ENCODE measurements around the gene ENAH. TPM values are rescaled to one million over a fixed set of nuclear protein-coding genes. Genes with fewer than 3 reads are reported as not detected.

Gene ENAH
- total and polyA plus RNA-seq, 7 experiments from 2014 or later: 0.08 to 0.42 (median 0.16) TPM; not detected in 4

GRCh38 chr1:225612287-225612686 lies 40.6 kb downstream of the ENAH start:
- DNase-seq: no peak
- intact Hi-C loops (cut with micrococcal nuclease): no loop called here
- H3K4me1 Mint-ChIP-seq: no peaks in the 10 kb centered on the region
- no peaks in the 10 kb centered on the region for H3K36me3 Mint-ChIP-seq
- H3K9me3 ChIP-seq (ENCODE audit: control insufficient read depth in 2 of 3, low read length in 3 of 3): no peaks in the 10 kb centered on the region
- no peak for ATAC-seq
- no peak overlapping the region for H3K4me3 ChIP-seq (ENCODE audit: low read length)
- H3K27ac ChIP-seq (ENCODE audit: low read depth, low read length): no peak overlapping the region
- POLR2A ChIA-PET: no interaction called here
- CTCF ChIA-PET: interaction anchor here (0.6 kb wide), 1 partner anchor 8 kb away, joined by 3 read pairs; no protein-coding TSS in a partner anchor
- no peaks in the 10 kb centered on the region for H3K9me3 Mint-ChIP-seq
- H3K27ac Mint-ChIP-seq: no peak overlapping the region
- no peaks in the 10 kb centered on the region for H3K36me3 ChIP-seq (ENCODE audit: control insufficient read depth in 2 of 3, insufficient read depth in 3 of 3, low read length in 3 of 3)
- no peaks in the 10 kb centered on the region for H3K27me3 ChIP-seq (ENCODE audit: control insufficient read depth in 2 of 2, insufficient read depth in 2 of 2, low read length in 2 of 2)
- H3K27me3 Mint-ChIP-seq: no peaks in the 10 kb centered on the region
- H3K4me1 ChIP-seq (ENCODE audit: control insufficient read depth in 2 of 2, insufficient read depth in 2 of 2, low read length in 2 of 2): no peaks in the 10 kb centered on the region
- H3K4me3 Mint-ChIP-seq: no peak overlapping the region

DNA sequence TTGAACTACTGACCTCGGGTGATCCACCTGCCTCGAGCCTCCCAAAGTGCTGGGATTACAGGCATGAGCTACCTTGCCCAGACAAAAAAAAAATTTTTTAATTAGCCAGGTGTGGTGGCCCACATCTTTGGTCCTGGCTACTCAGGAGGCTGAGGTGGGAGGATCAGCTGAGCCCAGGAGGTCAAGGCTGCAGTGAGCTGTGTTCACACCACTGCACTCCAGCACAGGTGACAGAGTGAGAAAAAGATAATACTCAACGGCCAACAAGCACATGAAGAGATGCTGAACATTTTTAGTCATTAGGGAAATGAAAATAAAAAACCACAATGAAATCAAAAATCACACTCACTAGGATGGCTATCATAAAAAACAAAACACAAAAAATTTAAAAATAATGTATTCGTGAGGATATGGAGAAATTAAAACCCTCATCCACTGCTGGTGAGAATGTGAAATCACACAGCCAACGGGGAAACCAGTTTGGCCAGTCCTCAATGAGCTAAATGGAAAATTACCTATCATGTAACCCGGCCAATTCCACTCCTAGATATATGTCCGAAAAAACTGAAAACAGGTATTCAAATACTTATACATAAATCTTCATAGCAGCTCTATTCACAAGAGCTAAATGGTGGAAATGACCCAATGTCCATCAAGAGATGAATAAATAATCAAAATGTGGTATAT lies 41.2 kb downstream of the ENAH start:
- H3K9me3 ChIP-seq (ENCODE audit: control insufficient read depth in 2 of 3, low read length in 3 of 3): no peaks in the 10 kb centered on the region
- Mint-ChIP-seq H3K36me3 (no peaks in the 10 kb centered on the region), H3K27ac (no peak overlapping the region), H3K4me1 (no peaks in the 10 kb centered on the region), H3K9me3 (no peaks in the 10 kb centered on the region), H3K27me3 (no peaks in the 10 kb centered on the region), H3K4me3 (no peak overlapping the region)
- no peak for DNase-seq
- ChIA-PET POLR2A (no interaction called here), CTCF (no interaction called here)
- H3K27me3 ChIP-seq (ENCODE audit: control insufficient read depth in 2 of 2, insufficient read depth in 2 of 2, low read length in 2 of 2): no peaks in the 10 kb centered on the region
- no peak for ATAC-seq
- no peak overlapping the region for H3K27ac ChIP-seq (ENCODE audit: low read depth, low read length)
- H3K4me3 ChIP-seq (ENCODE audit: low read length): no peak overlapping the region
- no peaks in the 10 kb centered on the region for H3K4me1 ChIP-seq (ENCODE audit: control insufficient read depth in 2 of 2, insufficient read depth in 2 of 2, low read length in 2 of 2)
- intact Hi-C loops (cut with micrococcal nuclease): no loop called here
- H3K36me3 ChIP-seq (ENCODE audit: control insufficient read depth in 2 of 3, insufficient read depth in 3 of 3, low read length in 3 of 3): no peaks in the 10 kb centered on the region

GRCh38 chr1:225610539-225610938 lies 42.4 kb downstream of the ENAH start:
- ChIA-PET POLR2A (interaction anchor here (1.0 kb wide), 1 partner anchor 9 kb away, joined by 3 read pairs; no protein-coding TSS in a partner anchor), CTCF (no interaction called here)
- Histone ChIP-seq H3K27me3 (ENCODE audit: control insufficient read depth in 2 of 2, insufficient read depth in 2 of 2, low read length in 2 of 2) (no peaks in the 10 kb centered on the region), H3K27ac (ENCODE audit: low read depth, low read length) (no peak overlapping the region), H3K4me3 (ENCODE audit: low read length) (no peak overlapping the region), H3K36me3 (ENCODE audit: control insufficient read depth in 2 of 3, insufficient read depth in 3 of 3, low read length in 3 of 3) (no peaks in the 10 kb centered on the region), H3K4me1 (ENCODE audit: control insufficient read depth in 2 of 2, insufficient read depth in 2 of 2, low read length in 2 of 2) (no peaks in the 10 kb centered on the region), H3K9me3 (ENCODE audit: control insufficient read depth in 2 of 3, low read length in 3 of 3) (no peaks in the 10 kb centered on the region)
- DNase-seq: no peak
- ATAC-seq: no peak
- no peaks in the 10 kb centered on the region for H3K9me3 Mint-ChIP-seq
- no peaks in the 10 kb centered on the region for H3K4me1 Mint-ChIP-seq
- no peaks in the 10 kb centered on the region for H3K27me3 Mint-ChIP-seq
- no peaks in the 10 kb centered on the region for H3K36me3 Mint-ChIP-seq
- no peak overlapping the region for H3K4me3 Mint-ChIP-seq
- H3K27ac Mint-ChIP-seq: no peak overlapping the region
- intact Hi-C loops (cut with micrococcal nuclease): no loop called here

- H3K36me3 ChIP-seq (ENCODE audit: control insufficient read depth in 2 of 3, insufficient read depth in 3 of 3, low read length in 3 of 3): no peaks in the 10 kb centered on the region
- ATAC-seq (no peak), DNase-seq (no peak)
- H3K9me3 ChIP-seq (ENCODE audit: control insufficient read depth in 2 of 3, low read length in 3 of 3): no peaks in the 10 kb centered on the region
- ChIA-PET POLR2A (no interaction called here), CTCF (no interaction called here)
- no peak overlapping the region for H3K27ac ChIP-seq (ENCODE audit: low read depth, low read length)
- Mint-ChIP-seq H3K4me1 (no peaks in the 10 kb centered on the region), H3K4me3 (no peak overlapping the region), H3K27ac (no peak overlapping the region), H3K9me3 (no peaks in the 10 kb centered on the region), H3K27me3 (peaks cover 0 to 3% (median 0%) of the 10 kb centered on the region in 5 donors), H3K36me3 (no peaks in the 10 kb centered on the region)
- H3K4me3 ChIP-seq (ENCODE audit: low read length): no peak overlapping the region
- intact Hi-C loops (cut with micrococcal nuclease): no loop called here
- no peaks in the 10 kb centered on the region for H3K27me3 ChIP-seq (ENCODE audit: control insufficient read depth in 2 of 2, insufficient read depth in 2 of 2, low read length in 2 of 2)
- no peaks in the 10 kb centered on the region for H3K4me1 ChIP-seq (ENCODE audit: control insufficient read depth in 2 of 2, insufficient read depth in 2 of 2, low read length in 2 of 2)
These were observed 44.7 kb downstream of the ENAH start for GRCh38 chr1:225608014-225608796.

DNA sequence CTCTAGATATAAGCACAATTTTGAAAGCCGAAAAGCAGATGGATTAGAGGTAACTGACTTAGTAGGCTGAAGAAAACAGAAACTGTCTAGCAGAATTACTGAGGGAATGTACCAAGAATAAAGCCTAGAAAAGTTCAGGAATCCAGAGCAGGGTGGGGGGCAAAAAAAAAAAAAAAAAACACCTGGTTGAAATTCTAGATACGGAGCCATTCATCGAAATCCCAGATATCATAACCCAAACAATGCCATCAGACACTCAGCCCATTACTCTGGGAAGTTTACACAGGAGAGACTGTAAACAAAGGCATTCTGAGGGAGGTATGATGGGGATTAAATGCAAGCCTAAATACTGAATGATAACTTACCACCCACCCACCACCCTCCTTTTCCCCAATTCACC lies 45.6 kb downstream of the ENAH start:
- CTCF ChIA-PET: no interaction called here
- no peaks in the 10 kb centered on the region for H3K36me3 Mint-ChIP-seq
- POLR2A ChIA-PET: no interaction called here
- Histone ChIP-seq H3K27ac (ENCODE audit: low read depth, low read length) (no peak overlapping the region), H3K4me1 (ENCODE audit: control insufficient read depth in 2 of 2, insufficient read depth in 2 of 2, low read length in 2 of 2) (no peaks in the 10 kb centered on the region), H3K9me3 (ENCODE audit: control insufficient read depth in 2 of 3, low read length in 3 of 3) (no peaks in the 10 kb centered on the region), H3K36me3 (ENCODE audit: control insufficient read depth in 2 of 3, insufficient read depth in 3 of 3, low read length in 3 of 3) (no peaks in the 10 kb centered on the region), H3K27me3 (ENCODE audit: control insufficient read depth in 2 of 2, insufficient read depth in 2 of 2, low read length in 2 of 2) (no peaks in the 10 kb centered on the region), H3K4me3 (ENCODE audit: low read length) (no peak overlapping the region)
- DNase-seq: no peak
- peaks cover 0 to 7% (median 0%) of the 10 kb centered on the region in 5 donors for H3K27me3 Mint-ChIP-seq
- no peak for ATAC-seq
- no peak overlapping the region for H3K4me3 Mint-ChIP-seq
- H3K9me3 Mint-ChIP-seq: no peaks in the 10 kb centered on the region
- no peaks in the 10 kb centered on the region for H3K4me1 Mint-ChIP-seq
- no peak overlapping the region for H3K27ac Mint-ChIP-seq
- intact Hi-C loops (cut with micrococcal nuclease): no loop called here

DNA sequence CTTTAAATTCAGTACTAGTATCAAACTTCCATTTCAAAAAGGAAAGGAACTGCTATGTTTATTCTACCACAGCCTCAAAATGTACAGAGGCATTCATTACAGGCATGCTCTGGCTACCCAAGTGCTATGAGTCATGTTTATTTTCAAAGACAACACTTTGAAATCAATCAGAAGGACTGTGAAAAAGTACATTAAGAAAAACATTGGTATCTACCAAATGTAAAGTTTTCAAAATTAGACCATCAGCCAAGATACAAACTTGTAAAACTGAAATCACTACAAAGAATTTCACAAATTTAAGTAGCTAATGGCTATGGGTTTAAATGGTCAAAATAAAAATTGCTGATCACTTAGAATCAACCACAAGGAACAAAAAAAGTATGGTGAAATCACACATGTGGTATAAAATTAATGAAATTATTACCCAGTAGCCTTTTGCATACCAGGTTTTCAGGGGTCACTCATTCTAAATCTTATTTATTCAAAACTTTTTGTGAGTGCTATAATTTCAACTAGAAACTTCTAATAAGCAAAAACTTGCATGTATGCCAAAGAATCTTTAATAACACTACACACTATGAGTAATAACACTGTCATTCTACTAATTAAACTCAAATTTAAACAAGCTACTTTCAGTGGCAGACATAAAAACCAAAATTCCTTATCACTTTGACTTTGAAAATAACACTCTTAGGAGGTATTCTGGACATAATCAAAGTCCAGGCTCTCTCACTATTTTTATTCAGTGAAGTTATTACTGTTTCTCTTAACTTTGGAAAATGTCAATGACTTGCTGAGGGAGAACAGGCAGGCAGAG lies 49.2 kb downstream of the ENAH start:
- peaks cover 0 to 14% (median 0%) of the 10 kb centered on the region in 5 donors for H3K27me3 Mint-ChIP-seq
- H3K36me3 ChIP-seq (ENCODE audit: control insufficient read depth in 2 of 3, insufficient read depth in 3 of 3, low read length in 3 of 3): no peaks in the 10 kb centered on the region
- H3K4me1 Mint-ChIP-seq: no peaks in the 10 kb centered on the region
- H3K4me1 ChIP-seq (ENCODE audit: control insufficient read depth in 2 of 2, insufficient read depth in 2 of 2, low read length in 2 of 2): no peaks in the 10 kb centered on the region
- H3K9me3 ChIP-seq (ENCODE audit: control insufficient read depth in 2 of 3, low read length in 3 of 3): no peaks in the 10 kb centered on the region
- H3K27ac Mint-ChIP-seq: no peak overlapping the region
- CTCF ChIA-PET: no interaction called here
- H3K4me3 Mint-ChIP-seq: no peak overlapping the region
- intact Hi-C loops (cut with micrococcal nuclease): no loop called here
- no peak for ATAC-seq
- H3K27ac ChIP-seq (ENCODE audit: low read depth, low read length): no peak overlapping the region
- POLR2A ChIA-PET: no interaction called here
- H3K36me3 Mint-ChIP-seq: peaks cover 0 to 4% (median 0%) of the 10 kb centered on the region in 5 donors
- H3K27me3 ChIP-seq (ENCODE audit: control insufficient read depth in 2 of 2, insufficient read depth in 2 of 2, low read length in 2 of 2): no peaks in the 10 kb centered on the region
- peaks cover 0 to 10% (median 3%) of the 10 kb centered on the region in 11 donors for H3K9me3 Mint-ChIP-seq
- DNase-seq: no peak
- H3K4me3 ChIP-seq (ENCODE audit: low read length): no peak overlapping the region

All from naive thymus-derived CD4-positive, alpha-beta T cell (primary cell).